Transverse colon (tissue), 4 donors: ENCODE results near the gene TEAD3.

Source experiments
- CTCF ChIP-seq, 5 experiments: fragments of 200-600 bp in 3 of 5; fragments of 450-650 bp in 2 of 5; sonication (generic) in 3 of 5; IDR thresholded peaks; 1 replicate in 2 of 5; 2 replicates in 3 of 5; pipeline ENCODE4 v1.5.1; 2016 to 2017; ENCODE audit warnings: antibody characterized with exemption in 5 of 5, inconsistent platforms in 3 of 5, mild to moderate bottlenecking in 2 of 5, moderate library complexity in 1 of 5
- EP300 ChIP-seq: sonication (generic); formaldehyde crosslinking; IDR thresholded peaks from one replicate; pipeline ENCODE4 v1.6.1; 2017; ENCODE audit warnings: antibody characterized with exemption, low read depth
- POLR2A ChIP-seq: fragments of 450-650 bp; IDR thresholded peaks from one replicate; pipeline ENCODE4 v1.6.1; 2016; ENCODE audit warnings: antibody characterized with exemption, mild to moderate bottlenecking, moderate library complexity
- POLR2AphosphoS5 ChIP-seq, 3 donors: sonication (generic); formaldehyde crosslinking; IDR thresholded peaks; one replicate each; pipeline ENCODE4 v1.6.1; 2016; ENCODE audit warnings: antibody characterized with exemption in 3 of 3

- no peak for TF ChIP-seq CTCF (IDR thresholded peaks at IDR 0.05)
- TF ChIP-seq POLR2A, result no peak
- no peak for TF ChIP-seq EP300
- no peak for TF ChIP-seq POLR2AphosphoS5 (IDR thresholded peaks at IDR 0.05)
These were observed 48.0 kb upstream of the TEAD3 start for GRCh38 chr6:35544769-35545361.
